Measurements from ENCODE around the gene DGAT2L6.

The DGAT2L6 gene

GRCh38 chrX:70134116-70134477 is 43.2 kb upstream of the DGAT2L6 start:
- H3K4me3 ChIP-seq (ENCODE audit: low read depth, low read length): peak overlapping the region; percentile 85
- TF ChIP-seq CTCF (IDR thresholded peaks at IDR 0.05; ENCODE audit: low read depth, low read length, missing control alignments): no peak
- DNase-seq (ENCODE audit: low read depth): no peak

- H3K4me3 ChIP-seq (ENCODE audit: low read depth, low read length): no peak overlapping the region
- TF ChIP-seq CTCF (IDR thresholded peaks at IDR 0.05; ENCODE audit: low read depth, low read length, missing control alignments): no peak
- no peak for DNase-seq (ENCODE audit: low read depth)
Observed at GRCh38 chrX:70138622-70139021, 38.7 kb upstream of the DGAT2L6 start.

- no peak for TF ChIP-seq CTCF (IDR thresholded peaks at IDR 0.05; ENCODE audit: low read depth, low read length, missing control alignments)
- no peak overlapping the region for H3K4me3 ChIP-seq (ENCODE audit: low read depth, low read length)
- DNase-seq (ENCODE audit: low read depth): no peak
Observed at GRCh38 chrX:70139736-70140135, 37.5 kb upstream of the DGAT2L6 start.

GRCh38 chrX:70141373-70141772 is 35.9 kb upstream of the DGAT2L6 start:
- DNase-seq (ENCODE audit: low read depth): no peak
- no peak for TF ChIP-seq CTCF (IDR thresholded peaks at IDR 0.05; ENCODE audit: low read depth, low read length, missing control alignments)
- no peak overlapping the region for H3K4me3 ChIP-seq (ENCODE audit: low read depth, low read length)

- no peak overlapping the region for H3K4me3 ChIP-seq (ENCODE audit: low read depth, low read length)
- no peak for TF ChIP-seq CTCF (IDR thresholded peaks at IDR 0.05; ENCODE audit: low read depth, low read length, missing control alignments)
- DNase-seq (ENCODE audit: low read depth): no peak
Observed at GRCh38 chrX:70166601-70167590, 10.4 kb upstream of the DGAT2L6 start.

GRCh38 chrX:70168238-70169188 is 8.8 kb upstream of the DGAT2L6 start:
- H3K4me3 ChIP-seq (ENCODE audit: low read depth, low read length): no peak overlapping the region
- TF ChIP-seq CTCF (IDR thresholded peaks at IDR 0.05; ENCODE audit: low read depth, low read length, missing control alignments): no peak
- DNase-seq (ENCODE audit: low read depth): no peak

All from GM12864 (cell line).